ENCODE data around the gene LIN28B.

DNA sequence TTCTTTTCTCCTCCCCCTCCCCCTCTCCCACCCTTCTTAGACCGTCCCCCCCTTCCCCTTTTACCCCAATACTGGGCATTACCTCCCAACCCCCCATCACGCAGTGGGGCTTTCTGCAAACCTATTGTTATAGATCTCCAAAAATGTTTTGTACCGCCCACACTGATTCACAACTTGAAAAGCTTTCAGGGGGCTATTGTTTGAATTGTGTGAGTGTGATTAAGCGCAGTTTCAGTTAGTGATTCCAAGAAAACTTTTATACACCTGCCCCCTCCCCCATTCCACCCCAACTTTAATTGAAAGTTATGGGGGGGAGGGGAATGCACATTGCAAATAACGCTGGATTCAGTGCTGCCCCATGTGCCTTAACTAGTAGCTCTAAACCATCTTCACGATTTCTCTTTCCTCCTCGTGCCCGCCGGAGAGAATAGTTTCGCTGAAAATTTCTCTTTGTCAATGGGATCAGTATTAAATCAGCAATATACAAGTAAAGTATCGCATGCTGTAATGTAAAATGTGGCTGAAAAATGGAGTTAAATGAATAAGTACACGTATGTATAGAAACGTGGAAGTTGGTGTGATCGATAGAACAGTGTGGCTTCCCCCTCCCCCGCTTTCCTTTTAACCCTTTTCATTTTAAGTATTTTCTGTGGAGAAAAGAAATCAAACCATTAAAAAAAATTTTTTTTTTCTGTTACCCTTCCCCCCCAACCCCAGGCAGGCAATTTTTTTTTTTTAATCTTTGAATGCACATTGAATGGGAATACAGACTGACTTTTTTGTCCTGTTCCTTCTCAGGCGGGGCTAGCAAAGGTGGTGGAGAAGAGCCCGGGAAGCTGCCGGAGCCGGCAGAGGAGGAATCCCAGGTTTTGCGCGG lies 632 bp downstream of the LIN28B start:
- TF ChIP-seq EZH2 (IDR thresholded peaks at IDR 0.05; ENCODE audit: low read length, missing control alignments) = no peak
- TF ChIP-seq, protein P1, sequence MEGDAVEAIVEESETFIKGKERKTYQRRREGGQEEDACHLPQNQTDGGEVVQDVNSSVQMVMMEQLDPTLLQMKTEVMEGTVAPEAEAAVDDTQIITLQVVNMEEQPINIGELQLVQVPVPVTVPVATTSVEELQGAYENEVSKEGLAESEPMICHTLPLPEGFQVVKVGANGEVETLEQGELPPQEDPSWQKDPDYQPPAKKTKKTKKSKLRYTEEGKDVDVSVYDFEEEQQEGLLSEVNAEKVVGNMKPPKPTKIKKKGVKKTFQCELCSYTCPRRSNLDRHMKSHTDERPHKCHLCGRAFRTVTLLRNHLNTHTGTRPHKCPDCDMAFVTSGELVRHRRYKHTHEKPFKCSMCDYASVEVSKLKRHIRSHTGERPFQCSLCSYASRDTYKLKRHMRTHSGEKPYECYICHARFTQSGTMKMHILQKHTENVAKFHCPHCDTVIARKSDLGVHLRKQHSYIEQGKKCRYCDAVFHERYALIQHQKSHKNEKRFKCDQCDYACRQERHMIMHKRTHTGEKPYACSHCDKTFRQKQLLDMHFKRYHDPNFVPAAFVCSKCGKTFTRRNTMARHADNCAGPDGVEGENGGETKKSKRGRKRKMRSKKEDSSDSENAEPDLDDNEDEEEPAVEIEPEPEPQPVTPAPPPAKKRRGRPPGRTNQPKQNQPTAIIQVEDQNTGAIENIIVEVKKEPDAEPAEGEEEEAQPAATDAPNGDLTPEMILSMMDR (conservative IDR thresholded peaks at IDR 0.05 in 1 of 2, IDR thresholded peaks at IDR 0.05 in 1 of 2; ENCODE audit: low read depth in 1 of 2, low read length in 2 of 2) = no peak
